ENCODE results near the gene STARD8.
"Not testable (repeated sequence)": the region's sequence is repeated elsewhere in the genome, so short reads cannot be mapped to it uniquely, and the experiment has no call there.

STARD8 gene

DNA sequence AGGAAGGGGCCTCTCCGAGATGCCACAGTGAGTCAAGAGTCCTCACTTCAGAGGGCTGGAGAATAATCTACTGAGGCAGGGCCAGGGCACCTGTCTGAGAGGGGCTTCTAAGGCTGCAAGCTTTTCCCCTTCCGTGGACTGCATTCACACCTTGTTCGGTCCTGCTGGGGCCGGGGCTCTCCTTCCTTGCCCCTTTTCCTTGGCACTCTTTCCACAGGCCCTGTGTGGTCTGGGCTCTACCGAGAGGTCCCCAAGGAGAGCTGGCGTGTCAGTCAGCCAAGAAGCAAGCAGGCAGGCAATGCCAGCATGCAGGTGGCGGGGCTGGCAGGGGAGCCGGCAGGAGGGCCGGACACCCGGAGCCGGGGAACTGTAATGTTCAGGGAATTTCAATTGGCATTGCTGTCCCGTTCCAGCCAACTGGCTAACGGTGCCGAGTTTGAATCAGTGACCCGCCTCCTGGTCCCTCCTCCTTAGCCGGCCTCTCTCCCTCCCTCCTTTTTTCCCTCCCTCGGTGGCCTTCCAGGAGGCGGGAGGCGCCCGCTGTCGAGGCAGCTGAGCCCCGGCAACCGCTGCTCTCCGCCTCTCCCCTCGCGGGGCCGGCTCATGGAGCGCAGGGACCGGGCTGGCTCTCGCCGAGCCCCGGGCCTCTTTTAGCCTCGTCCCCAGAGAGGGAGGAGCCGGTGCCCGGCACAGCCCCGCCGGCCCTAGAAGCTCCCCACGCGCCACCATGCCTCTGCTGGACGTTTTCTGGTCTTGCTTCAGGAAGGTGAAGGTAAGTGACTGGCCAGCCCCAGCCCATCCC, at the start of gene STARD8:
TSS of gene STARD8 (plus strand) at position 511 of the 802 bp plus-strand sequence. CDS start at position 728, 217 bp downstream.
- TF ChIP-seq POLR2A (IDR thresholded peaks at IDR 0.05; ENCODE audit: extremely low read depth, insufficient read length), result no peak
- TF ChIP-seq MAX (IDR thresholded peaks at IDR 0.05; ENCODE audit: low read depth, low read length), result no peak
- TF ChIP-seq CTCF (IDR thresholded peaks at IDR 0.05; ENCODE audit: low read depth, low read length), result no peak
- no peak for TF ChIP-seq MYC (IDR thresholded peaks at IDR 0.05; ENCODE audit: low read depth, low read length)
- H3K4me3 ChIP-seq (ENCODE audit: low read depth, low read length), result no peak within 1 kb of the TSS
- DNase-seq (ENCODE audit: low read depth), result no peak

GRCh38 chrX:68598841-68599240, 48.6 kb upstream of the STARD8 start:
- TF ChIP-seq MYC (IDR thresholded peaks at IDR 0.05; ENCODE audit: low read depth, low read length) (no peak), POLR2A (IDR thresholded peaks at IDR 0.05; ENCODE audit: extremely low read depth, insufficient read length) (no peak), CTCF (IDR thresholded peaks at IDR 0.05; ENCODE audit: low read depth, low read length) (no peak), MAX (IDR thresholded peaks at IDR 0.05; ENCODE audit: low read depth, low read length) (no peak)
- H3K4me3 ChIP-seq (ENCODE audit: low read depth, low read length), result no peak overlapping the region
- no peak for DNase-seq (ENCODE audit: low read depth)

- TF ChIP-seq MYC (IDR thresholded peaks at IDR 0.05; ENCODE audit: low read depth, low read length) (no peak), CTCF (IDR thresholded peaks at IDR 0.05; ENCODE audit: low read depth, low read length) (peak; percentile 56), MAX (IDR thresholded peaks at IDR 0.05; ENCODE audit: low read depth, low read length) (no peak)
- DNase-seq (ENCODE audit: low read depth), result peak; percentile 15
Observed at GRCh38 chrX:68599256-68600152, 48.0 kb upstream of the STARD8 start.

GRCh38 chrX:68604216-68604615, 43.2 kb upstream of the STARD8 start:
- DNase-seq (ENCODE audit: low read depth); H3K4me3 ChIP-seq (ENCODE audit: low read depth, low read length): not testable (repeated sequence)

More at GRCh38 chrX:68599256-68600152, 48.0 kb upstream of the STARD8 start:
- no peak overlapping the region for H3K4me3 ChIP-seq (ENCODE audit: low read depth, low read length)

- H3K4me3 ChIP-seq (ENCODE audit: low read depth, low read length); DNase-seq (ENCODE audit: low read depth): not testable (repeated sequence)
Observed at GRCh38 chrX:68614733-68615132, 32.7 kb upstream of the STARD8 start.

DNA sequence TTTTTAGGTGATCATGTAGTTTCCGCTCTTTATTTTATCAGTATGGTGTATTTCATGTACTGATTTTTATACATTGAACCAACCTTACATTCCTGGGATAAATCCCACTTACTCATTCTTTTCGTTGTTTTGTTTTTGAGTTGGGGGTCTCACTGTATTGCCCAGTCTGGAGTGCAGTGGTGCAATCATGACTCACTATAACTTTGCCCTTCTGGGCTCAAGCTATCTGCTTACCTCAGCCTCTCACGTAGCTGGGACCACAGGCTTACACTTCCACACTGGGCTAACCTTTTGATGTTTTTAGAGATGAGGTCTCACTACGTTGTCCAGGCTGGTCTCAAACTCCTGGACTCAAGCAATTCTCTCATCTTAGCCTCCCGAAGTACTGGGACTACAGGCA, 19.5 kb upstream of the STARD8 start:
- H3K4me3 ChIP-seq (ENCODE audit: low read depth, low read length), result no peak overlapping the region
- TF ChIP-seq POLR2A (IDR thresholded peaks at IDR 0.05; ENCODE audit: extremely low read depth, insufficient read length) (no peak), MAX (IDR thresholded peaks at IDR 0.05; ENCODE audit: low read depth, low read length) (no peak), MYC (IDR thresholded peaks at IDR 0.05; ENCODE audit: low read depth, low read length) (no peak), CTCF (IDR thresholded peaks at IDR 0.05; ENCODE audit: low read depth, low read length) (no peak)
- DNase-seq (ENCODE audit: low read depth), result no peak

DNA sequence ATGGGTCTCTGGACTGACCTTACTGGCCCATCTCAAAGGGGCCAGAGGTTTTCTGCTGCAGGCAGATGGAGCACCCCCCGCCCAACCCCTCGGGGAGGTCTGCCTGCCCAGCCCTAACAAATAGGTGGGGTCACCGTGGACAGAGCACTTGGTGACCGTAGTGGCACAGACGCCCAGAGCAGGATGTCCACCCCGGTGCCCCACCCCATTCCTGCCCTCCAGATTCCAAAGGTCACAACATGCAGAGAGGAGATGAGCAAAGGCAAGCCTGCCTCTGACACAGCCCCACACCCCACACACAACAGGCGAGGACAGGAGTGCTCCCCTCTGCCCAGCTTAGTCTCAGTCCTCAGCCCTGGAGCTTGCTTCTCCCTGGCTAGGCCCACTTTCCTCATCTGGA, 17.5 kb upstream of the STARD8 start:
- DNase-seq (ENCODE audit: low read depth); H3K4me3 ChIP-seq (ENCODE audit: low read depth, low read length): not testable (repeated sequence)
